GM11168 (cell line): ENCODE results near the gene TCEANC2.

Experiments used
- in situ Hi-C: fragments of 300-500 bp; cut with MboI; formaldehyde crosslinking; loops from one replicate; pipeline ENCODE4 v1.12.0; 2022; ENCODE audit warnings: low sequenced_read_pairs; ENCODE audit not compliant: unreplicated experiment

Gene TCEANC2

GRCh38 chr1:54110996-54111395 lies 57.6 kb downstream of the TCEANC2 start:
- in situ Hi-C loops, result no loop called here

DNA sequence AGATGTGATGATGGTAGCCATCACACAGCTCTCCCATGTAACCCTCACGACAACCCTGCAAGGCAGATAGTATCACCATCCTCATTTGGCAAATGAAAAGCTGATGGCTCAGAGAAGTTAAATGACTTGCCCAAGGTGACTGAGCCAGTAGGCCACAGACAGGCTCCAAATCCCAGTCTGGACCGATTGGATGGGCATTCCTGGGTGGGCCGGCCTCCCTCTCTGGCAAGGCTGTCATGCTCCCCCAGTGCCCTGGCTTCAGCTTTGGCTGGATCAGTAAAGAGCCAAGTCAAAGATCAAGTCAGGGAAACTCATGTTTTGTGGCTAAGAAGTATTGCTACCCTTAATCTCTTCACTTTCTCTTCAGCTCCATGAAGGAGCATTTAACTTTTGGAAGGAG lies 58.2 kb downstream of the TCEANC2 start:
- in situ Hi-C loops, result no loop called here

GRCh38 chr1:54112027-54112426 lies 58.6 kb downstream of the TCEANC2 start:
- in situ Hi-C loops, result no loop called here

DNA sequence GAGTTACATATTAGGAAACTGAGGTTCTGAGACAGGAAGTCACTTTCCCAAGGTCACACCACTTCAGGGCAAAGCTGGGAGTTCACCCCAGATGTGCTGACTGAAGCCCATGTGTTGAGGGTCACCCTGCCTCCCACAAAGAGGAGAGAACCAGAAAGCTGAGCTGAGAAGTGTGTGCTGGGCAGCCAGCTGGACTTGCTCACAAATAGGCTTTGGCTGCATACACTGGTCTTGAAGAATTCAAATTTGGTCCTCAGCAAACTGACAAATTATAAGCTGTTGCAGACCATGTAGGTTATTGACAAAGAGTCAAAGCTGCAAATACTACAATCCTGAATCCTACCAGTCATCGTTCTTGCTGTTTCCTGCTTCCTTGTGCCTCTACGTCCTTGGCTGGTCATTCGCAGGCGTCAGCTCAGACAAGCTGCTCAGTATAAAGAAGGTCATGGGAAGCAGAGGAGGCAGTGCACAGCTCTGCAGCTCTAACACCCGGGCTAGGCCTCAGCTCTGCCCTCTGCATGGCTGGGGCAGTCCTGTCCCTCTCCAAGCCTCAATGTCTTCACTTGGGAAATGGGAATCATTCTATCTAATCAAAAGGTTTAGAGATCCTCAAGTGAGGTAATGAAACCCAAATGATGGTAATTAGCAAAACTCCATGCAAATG lies 59.4 kb downstream of the TCEANC2 start:
- in situ Hi-C loops, result no loop called here

- in situ Hi-C loops, result no loop called here
Observed at GRCh38 chr1:54114001-54114400, 60.6 kb downstream of the TCEANC2 start.

- in situ Hi-C loops, result no loop called here
Observed at GRCh38 chr1:54114955-54115354, 61.5 kb downstream of the TCEANC2 start.

DNA sequence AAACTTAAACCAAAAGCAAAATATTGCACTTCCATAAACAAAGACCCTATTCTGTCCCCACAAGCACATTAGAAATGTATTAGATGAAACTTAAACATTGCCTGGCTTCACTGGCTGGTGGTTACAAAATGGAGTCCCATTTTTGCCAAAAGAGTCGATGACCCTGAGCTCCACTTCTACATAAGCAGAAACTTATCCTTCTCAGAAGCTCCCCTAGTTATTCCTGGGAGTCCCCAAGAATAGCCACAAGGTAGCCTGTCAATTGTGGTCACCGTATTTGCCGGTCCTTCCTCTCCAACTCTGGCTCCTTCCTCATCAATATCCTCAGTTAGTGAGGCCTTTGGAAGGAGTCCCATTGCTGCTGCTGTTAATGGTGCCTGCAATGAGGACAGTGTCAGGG lies 62.1 kb downstream of the TCEANC2 start:
- in situ Hi-C loops, result no loop called here

DNA sequence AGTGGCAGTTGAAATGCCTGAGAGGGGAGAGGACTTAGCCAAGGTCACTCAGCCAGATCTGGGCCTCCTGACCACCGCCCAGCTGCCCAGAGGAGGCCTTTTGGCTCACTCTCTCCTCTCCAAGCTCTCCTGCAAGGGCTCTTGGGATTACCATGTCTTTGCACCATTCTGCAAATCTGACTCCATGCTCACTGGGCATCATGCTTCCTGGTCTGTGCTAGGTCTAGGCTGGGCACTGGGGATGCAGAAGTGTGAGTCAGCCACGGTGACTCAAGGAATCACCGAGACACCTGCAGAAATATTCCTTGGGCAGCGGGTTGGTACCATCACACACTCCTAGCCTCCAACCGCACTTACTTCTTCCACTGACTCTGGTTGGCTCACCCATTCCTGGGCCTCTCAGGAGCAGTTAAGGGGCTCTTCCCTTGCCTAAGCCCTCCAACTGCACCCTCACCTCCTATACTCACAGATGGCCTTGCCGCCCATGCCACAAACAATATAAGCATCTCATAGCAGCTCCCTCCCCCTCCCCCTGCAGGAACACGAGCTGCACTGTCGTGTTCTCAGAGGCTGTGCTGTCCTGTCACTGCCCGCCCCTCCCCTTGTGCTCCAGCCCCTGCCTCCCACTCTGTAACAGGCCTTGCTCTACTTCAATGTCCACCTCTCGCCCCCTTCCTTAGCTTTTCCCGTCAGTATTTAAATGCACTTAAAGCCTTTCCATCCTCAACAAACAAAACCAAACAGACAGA lies 64.6 kb downstream of the TCEANC2 start:
- in situ Hi-C loops, result no loop called here

- in situ Hi-C loops, result no loop called here
Observed at GRCh38 chr1:54118704-54119103, 65.3 kb downstream of the TCEANC2 start.

- in situ Hi-C loops, result loop anchor here (10.0 kb wide), 1 partner anchor 375 kb away; no protein-coding TSS in a partner anchor
Observed at GRCh38 chr1:54120018-54120697, 66.8 kb downstream of the TCEANC2 start.

DNA sequence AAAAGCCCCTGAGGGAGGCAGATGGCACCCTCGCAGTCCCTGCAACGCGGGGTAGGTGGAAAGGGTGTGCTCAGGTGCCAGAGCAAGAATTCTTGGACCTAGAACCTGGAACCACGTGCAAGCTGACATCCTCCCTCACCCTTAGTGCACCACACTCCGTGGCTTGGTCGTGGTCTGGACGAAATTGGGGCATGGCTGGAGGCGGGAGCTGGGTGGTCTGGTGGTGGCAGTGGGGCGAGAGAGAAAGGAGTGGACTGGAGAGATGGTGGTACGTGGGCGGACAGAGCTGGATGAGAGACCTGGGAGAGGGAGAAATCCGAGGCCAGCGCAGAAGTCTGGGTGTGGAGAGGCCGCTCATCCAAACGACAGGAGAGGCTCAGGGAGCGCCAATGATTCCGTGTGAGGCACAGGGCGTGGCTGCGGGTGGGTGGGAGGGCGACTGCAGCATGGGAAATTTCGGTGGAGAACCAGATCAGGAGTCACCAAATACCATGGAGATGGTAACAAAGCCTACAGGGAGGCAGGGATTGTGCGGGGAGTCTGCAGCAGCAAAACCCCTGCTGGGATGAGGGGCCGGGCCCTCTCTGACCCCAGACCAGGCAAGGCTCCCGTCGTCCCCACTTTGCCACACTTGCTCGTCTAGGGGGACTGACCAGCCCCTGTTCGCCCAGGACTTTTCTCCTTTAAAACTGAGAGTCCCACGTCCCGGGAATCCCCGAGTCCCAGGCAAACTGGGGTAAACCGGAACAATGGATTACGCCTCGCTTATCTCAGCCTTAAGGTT lies 67.5 kb downstream of the TCEANC2 start:
- in situ Hi-C loops, result loop anchor here (10.0 kb wide), 1 partner anchor 374 kb away; no protein-coding TSS in a partner anchor

- in situ Hi-C loops, result loop anchor here (10.0 kb wide), 1 partner anchor 373 kb away; no protein-coding TSS in a partner anchor
Observed at GRCh38 chr1:54121482-54122134, 68.2 kb downstream of the TCEANC2 start.

- in situ Hi-C loops, result loop anchor here (10.0 kb wide), 1 partner anchor 373 kb away; no protein-coding TSS in a partner anchor
Observed at GRCh38 chr1:54122135-54122751, 68.8 kb downstream of the TCEANC2 start.

- in situ Hi-C loops, result loop anchor here (10.0 kb wide), 1 partner anchor 372 kb away; no protein-coding TSS in a partner anchor
Observed at GRCh38 chr1:54122992-54123391, 69.6 kb downstream of the TCEANC2 start.

GRCh38 chr1:54124472-54124871 lies 71.1 kb downstream of the TCEANC2 start:
- in situ Hi-C loops, result loop anchor here (10.0 kb wide), 1 partner anchor 370 kb away; no protein-coding TSS in a partner anchor

DNA sequence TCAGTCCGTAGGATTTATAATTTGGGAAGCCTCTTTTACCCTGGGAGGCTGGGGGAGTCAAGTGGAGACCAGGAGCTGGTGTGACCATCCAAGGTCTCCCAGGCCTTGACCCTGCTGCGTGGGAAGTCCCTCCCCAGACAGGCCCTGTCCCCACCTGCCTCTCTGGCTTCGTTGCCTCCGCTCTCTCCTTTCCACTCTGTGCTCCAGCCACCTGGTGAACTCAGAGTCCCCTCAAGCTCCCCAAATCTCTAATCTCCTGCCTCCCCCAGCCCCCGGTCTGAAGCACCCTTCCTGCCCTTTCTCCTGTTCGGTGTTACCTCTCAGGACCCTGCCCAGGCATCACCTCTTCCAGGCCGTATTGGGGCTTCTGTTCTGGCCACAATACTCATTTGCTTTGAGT lies 71.5 kb downstream of the TCEANC2 start:
- in situ Hi-C loops, result loop anchor here (10.0 kb wide), 1 partner anchor 370 kb away; no protein-coding TSS in a partner anchor

GRCh38 chr1:54125386-54126070 lies 72.1 kb downstream of the TCEANC2 start:
- in situ Hi-C loops, result loop anchor here (10.0 kb wide), 1 partner anchor 369 kb away; no protein-coding TSS in a partner anchor

DNA sequence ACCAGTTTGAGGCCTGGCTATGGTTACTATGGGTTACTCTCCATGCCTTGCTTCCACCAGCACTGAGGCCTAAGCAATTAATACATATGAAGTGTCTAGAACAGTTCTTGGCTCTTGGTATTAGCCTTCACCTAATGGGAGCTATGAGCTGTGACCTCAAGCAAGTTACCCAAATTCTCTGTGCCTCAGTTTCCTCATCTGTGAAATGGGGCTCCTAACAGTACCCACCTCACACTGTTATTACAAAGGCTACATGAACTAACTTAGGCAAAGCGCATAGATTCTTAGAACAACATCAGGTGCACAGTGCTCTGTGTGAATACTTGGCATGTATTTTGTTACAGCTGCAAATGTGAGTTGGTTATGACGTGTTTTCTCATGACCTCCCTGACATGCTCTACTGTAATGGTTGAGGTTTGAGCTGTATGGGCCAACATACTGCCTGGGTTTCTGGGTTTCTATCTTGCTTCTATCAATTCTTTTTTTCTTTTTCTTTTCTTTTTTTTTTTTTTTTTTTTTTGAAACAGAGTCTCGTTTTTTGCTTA lies 72.9 kb downstream of the TCEANC2 start:
- in situ Hi-C loops, result loop anchor here (10.0 kb wide), 1 partner anchor 368 kb away; no protein-coding TSS in a partner anchor
